NCI-H748 (cell line): Measurements from ENCODE around the gene ACR.

Experiments used
- DNase-seq: peaks from one replicate; lab custom pipeline; 2025; ENCODE audit not compliant: unreplicated experiment; lab: John Stamatoyannopoulos, UW

ACR gene

DNA sequence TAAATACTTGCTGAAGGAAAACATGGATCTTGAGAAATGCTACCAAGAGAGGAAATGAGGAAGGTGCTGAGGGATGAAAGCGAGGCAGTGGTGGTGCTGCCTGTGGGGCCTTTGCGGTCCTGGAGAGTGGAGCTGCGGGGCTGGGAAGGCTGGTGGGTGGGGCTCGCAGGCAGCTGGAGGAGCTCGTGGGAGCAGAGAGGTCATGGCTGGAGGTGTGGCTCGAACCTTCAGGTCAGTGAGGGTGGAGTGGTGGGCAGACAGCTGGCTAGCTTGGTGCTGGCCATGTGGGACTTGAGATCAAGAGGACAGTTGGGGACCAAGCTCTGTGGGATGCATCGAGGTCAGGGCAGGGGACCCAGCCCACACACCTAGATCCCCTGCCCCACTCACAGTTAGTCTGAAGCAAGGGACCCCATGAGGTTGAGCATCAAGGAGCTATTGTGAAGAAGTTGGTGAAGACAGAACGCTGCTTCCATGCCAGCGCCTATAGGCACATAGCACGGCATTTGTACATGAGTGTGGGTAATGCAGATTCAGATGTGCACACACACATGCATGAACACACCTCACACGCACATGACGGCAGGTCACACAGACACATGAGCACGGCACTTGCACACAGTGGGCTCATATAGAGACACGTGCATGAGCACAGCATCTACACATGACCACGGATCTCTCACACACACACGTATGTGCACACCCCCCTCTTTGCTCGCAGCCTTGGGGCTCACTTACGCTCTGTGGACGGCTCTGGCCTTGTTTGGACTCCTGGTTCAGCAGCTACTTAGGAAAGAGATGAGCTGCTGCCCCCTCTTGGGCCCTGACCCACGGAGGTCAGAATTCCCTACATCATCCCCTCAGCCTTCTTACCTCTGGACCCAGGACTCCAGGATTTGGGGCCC lies 34.9 kb upstream of the ACR start:
- DNase-seq = no peak

DNA sequence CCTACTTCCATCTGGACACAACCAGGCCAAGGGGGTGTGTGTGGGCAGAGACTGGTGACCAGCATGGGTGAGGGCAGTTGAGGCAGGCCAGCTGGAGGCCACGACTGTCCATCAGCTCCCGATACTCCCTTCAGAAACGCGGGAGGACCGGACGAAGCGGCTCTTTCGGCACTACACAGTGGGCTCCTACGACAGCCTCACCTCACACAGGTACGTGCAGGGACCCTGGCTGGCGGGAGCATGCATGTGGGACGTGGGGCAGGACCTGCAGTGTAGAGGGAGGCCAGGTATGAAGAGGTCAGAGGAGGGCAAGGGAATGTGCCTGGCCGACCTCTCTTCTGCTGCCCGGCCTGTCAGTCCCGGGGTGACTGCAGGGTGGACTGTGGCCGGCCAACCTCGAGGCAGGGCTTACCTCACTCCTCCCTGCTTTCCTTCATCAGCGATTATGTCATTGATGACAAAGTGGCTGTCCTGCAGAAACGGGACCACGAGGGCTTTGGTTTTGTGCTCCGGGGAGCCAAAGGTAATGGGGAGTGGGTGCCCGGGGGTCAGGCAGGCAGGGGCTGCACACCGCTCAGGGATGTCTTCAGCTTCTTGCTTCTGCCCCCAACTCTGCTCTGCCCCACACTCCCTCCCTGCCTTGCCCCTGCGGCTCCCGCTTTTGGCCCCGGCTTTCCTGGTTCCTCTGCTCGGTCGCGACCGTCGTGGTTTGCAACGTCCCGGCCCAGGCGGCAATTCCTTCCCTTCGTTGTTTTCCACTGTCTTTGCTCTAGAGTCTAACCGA lies 34.1 kb upstream of the ACR start:
- no peak for DNase-seq

DNA sequence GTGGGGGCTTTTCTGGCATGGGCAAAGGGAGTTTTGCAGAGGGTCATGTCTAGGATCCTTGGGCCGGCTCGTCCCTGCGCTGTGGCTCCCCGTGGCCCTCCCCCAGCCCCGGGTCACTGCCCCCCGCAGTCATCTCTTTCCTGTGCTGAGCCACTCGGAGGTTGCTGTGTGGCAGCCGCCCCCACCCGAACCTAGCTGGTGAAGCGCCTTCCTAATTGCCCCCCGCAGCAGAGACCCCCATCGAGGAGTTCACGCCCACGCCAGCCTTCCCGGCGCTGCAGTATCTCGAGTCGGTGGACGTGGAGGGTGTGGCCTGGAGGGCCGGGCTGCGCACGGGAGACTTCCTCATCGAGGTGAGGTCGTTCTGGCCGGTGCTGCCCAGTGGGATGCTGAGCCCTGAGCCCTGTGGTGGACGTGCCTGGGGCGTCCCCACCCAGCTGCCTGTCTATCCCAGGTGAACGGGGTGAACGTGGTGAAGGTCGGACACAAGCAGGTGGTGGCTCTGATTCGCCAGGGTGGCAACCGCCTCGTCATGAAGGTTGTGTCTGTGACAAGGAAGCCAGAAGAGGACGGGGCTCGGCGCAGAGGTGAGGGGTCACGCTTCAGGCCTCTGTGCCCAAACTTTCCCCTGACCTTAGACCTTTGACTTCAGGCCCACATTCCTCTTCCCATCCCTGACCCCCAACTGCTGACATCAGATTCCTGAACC lies 33.3 kb upstream of the ACR start:
- DNase-seq = no peak

DNA sequence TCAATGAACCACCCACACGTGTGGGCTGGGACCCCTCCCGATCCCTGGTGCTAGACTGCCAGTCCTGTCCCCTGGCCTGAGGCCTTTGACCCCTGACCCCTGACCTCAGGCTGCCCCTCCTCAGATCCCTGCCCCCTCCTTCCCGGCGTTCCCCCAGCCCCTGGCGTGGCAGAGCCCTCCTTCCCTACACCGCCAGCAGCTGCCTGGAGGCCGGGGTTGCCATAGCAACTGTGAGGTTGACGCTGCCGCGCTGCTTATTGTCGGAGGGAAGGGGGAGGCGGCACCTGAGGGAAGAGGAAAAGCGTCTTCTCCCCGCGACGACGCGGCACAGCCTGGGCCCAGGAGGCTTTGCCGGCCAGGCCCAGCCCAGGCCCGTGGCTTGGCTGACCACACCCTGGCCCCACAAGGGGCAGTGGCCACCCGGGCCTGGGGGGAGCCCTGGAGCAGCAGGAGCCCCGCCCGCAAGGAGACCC lies 32.7 kb upstream of the ACR start:
- DNase-seq = peak; percentile 97

DNA sequence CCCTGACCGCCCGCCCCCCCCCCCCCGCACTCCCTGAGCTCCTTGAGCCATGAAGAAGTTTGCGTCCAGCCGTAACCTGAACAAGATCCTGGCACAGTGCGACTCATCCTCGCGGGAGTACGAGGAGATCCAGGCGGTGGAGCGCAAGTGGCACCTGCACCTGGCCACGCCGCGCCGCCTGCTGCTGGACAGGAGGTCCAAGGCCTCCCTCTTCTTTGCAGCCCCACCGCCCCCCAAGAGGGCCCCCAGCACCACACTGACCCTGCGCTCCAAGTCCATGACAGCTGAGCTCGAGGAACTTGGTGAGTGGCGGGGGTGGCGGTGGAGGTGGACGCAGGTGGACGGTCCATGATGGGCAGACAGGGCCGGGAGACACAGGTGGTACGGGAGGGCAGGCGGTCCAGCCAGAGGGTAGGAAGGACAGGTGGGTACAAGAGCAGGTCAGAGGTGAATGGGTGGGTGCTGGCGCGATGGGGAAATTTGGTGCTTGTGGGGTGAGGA lies 32.1 kb upstream of the ACR start:
- DNase-seq = no peak

DNA sequence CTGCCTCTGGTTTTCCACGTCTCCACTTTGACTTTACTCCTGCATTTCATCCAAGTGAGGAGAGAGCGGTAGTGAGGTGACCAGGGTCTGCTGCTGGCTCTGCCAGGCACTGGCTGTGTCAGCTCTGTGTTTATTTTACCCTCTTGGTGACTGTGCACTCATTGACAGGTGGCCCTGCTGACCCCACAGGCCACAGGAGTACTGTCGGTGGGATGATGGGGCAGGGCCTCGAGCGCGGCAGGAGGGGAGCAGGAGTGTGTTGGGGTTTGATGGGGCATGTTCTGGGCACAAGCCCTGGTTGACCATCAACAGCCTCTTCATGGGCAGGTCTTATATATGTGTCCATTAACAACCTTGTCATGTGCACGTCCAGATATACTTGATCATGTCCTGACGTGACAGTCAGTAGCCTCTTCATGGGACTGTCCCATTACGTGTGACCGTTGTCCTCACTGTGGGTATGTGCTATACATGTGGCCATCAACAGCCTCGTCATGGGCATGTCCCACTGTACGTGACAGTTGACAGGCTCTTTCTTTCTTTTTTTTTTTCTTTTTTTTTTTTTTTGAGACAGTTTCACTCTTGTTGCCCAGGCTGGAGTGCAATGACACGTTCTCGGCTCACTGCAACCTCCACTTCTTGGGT lies 31.4 kb upstream of the ACR start:
- DNase-seq = no peak

DNA sequence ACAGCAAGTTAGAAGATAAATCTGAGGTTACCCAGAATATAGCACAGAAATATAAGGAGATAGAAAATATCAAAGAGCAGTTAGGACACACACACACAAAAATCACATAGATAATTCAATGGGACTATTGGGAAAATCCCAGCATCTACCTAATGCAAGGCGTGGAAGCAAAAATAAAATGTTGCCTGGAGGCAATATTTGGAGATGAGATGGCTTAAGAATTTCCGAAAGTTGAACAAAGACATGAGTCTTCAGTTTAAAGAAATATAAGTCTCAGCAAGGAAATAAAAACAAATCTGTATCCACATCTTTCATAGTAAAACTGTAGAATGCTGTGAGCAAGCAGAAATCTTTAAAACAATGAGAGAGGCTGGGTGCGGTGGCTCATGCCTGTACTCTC lies 29.5 kb upstream of the ACR start:
- DNase-seq = no peak

DNA sequence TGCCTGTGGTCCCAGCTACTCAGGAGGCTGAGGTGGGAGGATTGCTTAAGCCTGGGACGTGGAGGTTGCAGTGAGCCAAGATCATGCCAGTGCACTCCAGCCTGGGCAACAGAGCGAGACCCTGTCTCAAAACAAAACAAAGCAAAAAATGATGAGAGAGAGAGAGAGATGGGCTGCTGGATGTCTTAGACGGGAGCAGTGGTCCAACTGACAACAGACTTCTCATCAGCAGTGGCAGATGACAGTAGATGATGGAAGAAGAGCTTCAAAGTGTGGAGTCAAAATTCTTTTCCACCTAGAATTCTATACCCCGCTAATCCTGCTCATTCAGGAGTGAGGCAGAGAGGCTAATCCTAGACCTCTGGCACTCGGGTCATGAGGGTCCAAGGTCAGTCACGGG lies 29.0 kb upstream of the ACR start:
- no peak for DNase-seq

DNA sequence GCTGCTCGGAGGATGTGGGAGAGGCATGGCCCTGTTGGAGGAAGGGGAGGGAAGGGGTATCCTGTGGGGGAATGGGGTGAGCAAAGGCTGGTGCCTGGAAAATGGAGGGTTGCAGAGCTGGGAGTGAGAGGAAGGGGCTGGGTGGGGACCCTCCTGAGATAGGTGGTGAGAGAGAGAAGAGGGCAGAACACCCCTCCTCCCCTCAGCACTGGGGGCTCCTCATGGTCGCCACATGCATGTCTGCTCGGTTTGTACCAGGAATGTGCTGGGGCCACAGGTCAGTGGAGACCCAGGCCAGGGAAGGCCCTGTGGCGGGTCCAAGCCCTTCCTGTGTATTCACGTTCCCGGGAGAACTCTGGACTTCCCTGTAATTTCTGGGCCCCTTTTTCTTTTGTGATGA lies 27.8 kb upstream of the ACR start:
- no peak for DNase-seq

DNA sequence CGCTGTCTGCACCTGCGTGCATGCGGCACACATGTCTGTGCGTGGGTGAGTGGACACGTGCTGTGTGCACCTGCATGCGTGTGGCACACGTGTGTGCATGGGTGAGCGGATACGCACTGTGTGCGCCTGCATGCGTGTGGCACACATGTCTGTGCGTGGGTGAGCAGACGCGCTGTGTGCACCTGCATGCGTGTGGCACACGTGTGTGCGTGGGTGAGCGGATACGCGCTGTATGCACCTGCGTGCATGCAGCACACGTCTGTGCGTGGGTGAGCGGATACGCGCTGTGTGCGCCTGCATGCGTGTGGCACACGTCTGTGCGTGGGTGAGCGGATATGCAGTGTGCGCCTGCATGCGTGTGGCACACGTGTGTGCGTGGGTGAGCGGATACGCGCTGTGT lies 27.1 kb upstream of the ACR start:
- DNase-seq = no peak

DNA sequence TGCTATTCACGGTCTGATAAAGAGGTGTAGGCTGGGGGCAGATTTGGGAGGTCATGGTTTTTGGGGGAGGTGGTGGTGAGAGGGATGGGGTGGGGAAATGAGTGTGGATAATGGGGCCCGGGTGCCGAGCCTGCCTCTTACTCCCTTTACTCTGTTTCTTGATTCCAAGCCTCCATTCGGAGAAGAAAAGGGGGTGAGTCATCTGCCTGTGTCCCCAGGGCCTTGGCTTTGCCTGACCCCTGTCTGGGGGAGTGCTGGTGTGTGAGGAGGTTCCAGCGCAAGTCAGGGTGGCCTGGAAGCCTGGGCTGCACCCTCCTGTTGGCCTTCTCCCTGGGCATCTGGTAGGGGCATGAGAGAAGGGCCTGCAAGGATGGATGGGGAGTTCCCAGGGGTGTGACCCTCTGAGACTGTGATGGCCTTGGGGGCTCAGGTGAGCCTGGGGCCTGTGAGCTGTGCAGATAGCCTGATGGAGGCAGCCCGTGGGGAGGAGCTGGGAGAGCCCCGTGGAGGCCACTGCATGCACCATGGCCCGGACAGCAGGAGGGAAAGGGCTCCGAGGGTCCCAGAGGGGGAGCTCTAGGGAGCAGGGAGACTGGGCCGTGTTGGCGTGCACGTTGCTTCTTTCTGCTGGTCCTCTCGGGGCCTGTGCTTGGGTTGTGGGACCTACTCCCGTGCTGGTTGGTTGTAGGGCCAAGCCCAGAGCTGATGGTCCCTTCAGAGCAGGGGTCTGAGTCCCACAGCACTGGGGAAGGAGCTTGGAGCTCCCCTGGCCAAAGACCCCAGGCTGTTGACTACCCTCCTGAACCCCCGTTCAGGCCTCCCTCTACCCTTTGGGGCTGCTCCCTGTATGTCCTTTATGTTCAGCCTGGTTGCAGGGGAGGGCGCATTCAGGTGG lies 26.3 kb upstream of the ACR start:
- DNase-seq = no peak

DNA sequence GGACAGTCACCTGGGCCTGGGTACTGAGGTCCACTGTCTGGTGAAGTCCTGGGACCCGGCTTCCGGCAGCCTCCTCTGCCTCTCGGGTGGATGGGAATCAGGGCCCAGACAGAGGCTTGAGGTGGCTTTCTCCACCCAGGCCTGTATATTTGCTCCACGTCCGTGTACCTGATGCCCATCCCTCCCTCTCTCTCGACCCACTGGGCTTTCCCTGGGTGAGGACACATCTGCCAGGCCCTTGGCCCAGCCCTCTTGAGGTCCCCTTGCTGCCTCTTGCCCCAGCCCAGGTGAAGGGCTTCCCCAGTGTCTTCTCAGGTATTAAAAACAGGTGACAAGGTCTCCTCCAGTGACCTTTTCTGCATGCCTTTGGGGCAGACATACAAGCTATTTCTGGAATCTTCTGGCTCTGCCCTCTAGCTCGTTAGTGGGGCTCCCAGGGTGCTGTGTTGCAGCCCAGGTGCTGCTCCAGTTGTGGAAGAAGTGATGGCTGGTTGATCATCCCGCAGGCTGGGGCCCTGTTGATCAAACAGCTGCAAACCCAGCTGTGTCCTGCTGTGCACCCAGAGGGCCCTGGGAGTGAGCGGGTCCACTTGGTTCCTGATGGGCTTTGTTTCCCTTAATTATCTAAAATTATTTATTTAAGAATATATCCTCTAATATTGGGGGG lies 25.5 kb upstream of the ACR start:
- no peak for DNase-seq

DNA sequence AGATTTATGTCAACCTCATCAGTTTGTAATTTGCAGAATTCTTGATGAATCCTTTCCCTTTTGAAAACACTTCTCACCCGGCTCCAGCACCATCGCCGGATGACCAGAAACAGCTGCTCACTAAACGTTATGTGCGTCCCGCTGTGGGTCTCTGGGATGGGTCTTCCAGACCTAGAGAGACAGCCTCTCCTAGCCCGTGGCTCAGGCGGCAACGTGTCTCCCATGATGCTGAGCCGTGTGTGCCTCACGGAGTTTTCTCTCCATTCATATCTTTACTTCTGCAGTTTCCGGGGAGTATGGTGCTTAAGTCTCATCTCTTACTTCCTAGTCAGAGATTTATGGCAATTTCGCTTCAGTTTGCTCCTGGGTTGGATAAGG lies 25.0 kb upstream of the ACR start:
- DNase-seq = no peak

DNA sequence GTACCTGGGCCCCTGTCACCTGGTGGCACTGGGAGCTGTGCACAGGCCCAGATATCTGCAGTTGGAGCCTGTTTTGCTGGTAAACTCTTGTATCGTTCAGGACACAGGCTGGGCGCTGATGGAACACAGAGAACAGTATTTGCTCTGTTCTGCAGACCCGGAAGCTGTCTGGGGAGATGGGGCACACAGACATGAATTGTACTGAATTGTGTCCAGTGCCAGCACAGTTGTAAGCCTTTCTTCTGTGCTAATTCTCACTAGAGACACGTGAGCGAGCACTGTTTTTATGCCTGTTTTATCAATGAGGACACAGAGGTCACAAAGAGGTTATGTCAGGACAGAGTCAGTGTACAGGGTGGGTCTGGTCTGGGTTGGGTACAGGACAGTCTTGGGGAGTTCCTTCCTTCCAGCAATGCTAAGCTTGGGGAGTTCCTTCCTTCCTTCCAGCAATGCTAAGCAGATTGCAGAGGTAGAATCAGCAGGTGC lies 24.4 kb upstream of the ACR start:
- DNase-seq = no peak

DNA sequence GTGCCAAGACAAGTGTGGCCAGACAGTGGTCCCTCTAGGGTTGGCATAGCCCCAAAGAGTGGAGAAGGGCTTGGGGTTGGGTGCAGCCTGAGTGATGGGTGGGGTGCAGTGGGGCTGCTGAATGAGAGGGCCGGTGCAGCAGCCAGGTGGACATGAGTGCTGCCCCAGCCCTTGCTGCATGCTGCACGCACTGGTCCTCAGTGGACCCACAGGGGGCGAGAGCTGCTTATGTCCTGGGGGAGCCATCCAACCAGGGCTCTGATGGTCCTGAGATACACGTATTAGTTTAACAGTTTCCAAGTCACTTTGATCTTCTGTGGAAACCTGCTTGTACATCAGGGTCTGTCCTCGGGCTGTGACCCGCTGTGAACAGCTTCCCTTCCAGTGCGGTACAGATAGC lies 23.9 kb upstream of the ACR start:
- no peak for DNase-seq

DNA sequence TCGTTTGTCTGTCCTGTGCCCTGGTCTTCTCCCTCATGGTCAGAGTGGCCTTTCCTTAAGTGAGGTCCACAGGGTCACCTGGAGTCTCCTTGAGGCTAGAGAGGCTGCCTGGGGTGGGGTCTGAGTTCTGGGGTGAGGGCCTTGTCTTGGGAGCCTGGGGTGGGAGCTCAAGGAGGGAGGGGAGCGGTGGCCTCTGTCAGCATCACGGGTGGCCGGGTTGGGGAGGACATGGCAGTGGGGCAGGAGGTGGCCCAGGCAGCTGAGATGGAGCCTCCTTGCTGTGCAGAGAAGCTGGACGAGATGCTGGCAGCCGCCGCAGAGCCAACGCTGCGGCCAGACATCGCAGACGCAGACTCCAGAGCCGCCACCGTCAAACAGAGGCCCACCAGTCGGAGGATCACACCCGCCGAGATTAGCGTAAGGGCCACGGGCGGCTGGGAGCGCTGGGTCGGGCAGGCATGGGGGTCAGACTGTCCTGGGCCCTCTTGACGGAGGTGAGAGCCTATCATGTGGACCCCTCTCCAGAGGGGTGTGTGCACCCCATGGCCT lies 23.3 kb upstream of the ACR start:
- DNase-seq = no peak

DNA sequence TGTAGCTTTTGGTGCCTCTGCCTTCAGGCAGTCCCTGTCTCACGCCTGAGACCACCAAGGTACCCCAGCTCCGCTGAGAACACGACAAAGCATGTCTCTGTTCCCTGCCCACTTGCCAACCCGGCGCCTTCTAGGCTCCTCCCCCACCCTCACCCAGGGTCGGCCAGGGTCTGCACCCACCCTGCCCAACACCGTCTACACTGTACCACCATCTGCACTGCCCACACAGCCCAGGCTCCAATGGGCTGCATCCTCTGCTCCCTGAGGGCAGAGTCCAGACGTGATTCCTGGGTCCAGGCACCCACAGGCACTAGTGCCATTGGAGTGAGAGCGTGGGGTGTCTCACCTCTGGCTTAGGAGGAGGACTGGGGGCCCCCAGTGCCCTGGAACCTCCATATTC lies 22.8 kb upstream of the ACR start:
- no peak for DNase-seq

DNA sequence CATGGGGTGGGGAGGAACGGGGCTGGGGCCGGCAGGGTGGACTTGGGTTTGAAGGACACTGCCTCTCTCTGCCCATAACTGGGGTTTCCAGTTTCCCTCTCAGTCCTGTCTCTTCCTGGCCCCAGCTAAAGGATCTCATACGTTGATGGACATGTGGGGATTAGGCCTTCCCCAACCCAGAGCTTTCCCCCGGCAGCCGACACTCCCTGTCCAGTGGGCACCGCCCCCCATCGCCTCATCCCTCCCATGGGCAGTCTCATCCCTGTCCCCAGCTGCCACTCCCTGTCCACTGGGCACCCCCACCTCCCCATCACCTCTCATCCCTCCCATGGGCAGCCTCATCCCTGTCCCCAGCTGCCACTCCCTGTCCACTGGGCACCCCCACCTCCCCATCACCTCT lies 22.2 kb upstream of the ACR start:
- no peak for DNase-seq
